Measurements from ENCODE around the gene KLRC4. TPM values are rescaled to one million over a fixed set of nuclear protein-coding genes. Genes with fewer than 3 reads are reported as not detected.

Gene KLRC4
- total RNA-seq, 2 donors from 2014 or later, result not detected

DNA sequence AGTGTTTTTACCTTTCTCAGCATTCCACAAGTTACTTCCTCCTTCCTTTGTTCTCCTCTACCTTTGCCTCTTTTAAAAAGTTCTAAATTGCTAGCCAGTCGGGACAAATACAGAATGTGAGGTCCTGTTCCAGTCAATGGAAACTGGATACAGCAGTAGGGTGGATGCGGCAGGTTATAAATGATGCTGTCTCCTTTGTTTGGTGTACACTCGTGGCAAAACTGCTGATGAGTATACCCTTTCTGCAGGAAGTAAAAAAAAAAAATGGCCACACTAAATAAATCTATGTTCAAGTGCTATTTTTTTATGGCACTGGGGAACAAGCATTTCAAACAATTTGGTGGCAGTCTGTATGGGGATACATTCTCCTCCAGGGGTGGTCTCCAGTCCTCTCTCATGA lies 47.2 kb downstream of the KLRC4 start:
- peaks cover 23% of the 10 kb centered on the region for H3K4me1 Mint-ChIP-seq
- Histone ChIP-seq H3K27ac (ENCODE audit: low read depth, low read length) (no peak overlapping the region), H3K9ac (ENCODE audit: extremely low read depth, low read length, poor library complexity, severe bottlenecking) (no peak overlapping the region), H3K4me1 (ENCODE audit: control insufficient read depth, insufficient read depth, low read length) (peaks cover 8% of the 10 kb centered on the region), H3K9me3 (ENCODE audit: control insufficient read depth, low read length) (peaks cover 47% of the 10 kb centered on the region), H3K4me3 (ENCODE audit: low read length) (no peak overlapping the region), H3K36me3 (ENCODE audit: control insufficient read depth, insufficient read depth, low read length) (no peaks in the 10 kb centered on the region), H3K27me3 (ENCODE audit: control insufficient read depth, insufficient read depth, low read length, poor library complexity, severe bottlenecking) (peaks cover 30% of the 10 kb centered on the region)
- TF ChIP-seq, protein P1, sequence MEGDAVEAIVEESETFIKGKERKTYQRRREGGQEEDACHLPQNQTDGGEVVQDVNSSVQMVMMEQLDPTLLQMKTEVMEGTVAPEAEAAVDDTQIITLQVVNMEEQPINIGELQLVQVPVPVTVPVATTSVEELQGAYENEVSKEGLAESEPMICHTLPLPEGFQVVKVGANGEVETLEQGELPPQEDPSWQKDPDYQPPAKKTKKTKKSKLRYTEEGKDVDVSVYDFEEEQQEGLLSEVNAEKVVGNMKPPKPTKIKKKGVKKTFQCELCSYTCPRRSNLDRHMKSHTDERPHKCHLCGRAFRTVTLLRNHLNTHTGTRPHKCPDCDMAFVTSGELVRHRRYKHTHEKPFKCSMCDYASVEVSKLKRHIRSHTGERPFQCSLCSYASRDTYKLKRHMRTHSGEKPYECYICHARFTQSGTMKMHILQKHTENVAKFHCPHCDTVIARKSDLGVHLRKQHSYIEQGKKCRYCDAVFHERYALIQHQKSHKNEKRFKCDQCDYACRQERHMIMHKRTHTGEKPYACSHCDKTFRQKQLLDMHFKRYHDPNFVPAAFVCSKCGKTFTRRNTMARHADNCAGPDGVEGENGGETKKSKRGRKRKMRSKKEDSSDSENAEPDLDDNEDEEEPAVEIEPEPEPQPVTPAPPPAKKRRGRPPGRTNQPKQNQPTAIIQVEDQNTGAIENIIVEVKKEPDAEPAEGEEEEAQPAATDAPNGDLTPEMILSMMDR (conservative IDR thresholded peaks at IDR 0.05), result no peak
- H3K27ac Mint-ChIP-seq, result no peak overlapping the region
- H3K4me3 Mint-ChIP-seq, result peak overlapping the region; percentile 14
- H3K9me3 Mint-ChIP-seq, result peaks cover 45% of the 10 kb centered on the region
- H3K27me3 Mint-ChIP-seq (ENCODE audit: insufficient read depth), result no peaks in the 10 kb centered on the region
- DNase-seq, result no peak
- H3K36me3 Mint-ChIP-seq (ENCODE audit: low read depth), result peaks cover 24% of the 10 kb centered on the region
- 81 to 100% methylated on average over 1 to 3 of the region's 3 CpGs for WGBS, 2 experiments (ENCODE audit: insufficient coverage in 1 of 2, insufficient read length in 1 of 2)

DNA sequence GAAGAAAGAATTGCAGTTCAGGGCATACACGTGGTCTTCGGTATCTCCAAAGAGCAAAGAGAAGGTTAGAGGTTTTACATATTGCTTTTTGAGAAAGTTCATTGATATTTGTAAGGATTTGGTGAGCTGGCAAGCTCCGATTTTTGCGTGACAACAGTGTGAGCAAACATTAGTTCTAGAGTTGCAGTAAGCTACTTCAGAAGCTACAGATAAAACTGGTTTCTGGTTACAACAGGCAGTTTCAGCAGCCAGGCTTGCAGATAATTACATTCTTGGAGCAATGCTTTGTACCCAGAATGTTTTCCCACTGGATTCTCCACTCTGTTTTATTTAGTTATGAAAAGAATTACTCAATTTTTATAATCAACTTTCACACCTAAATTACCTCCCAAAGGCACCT lies 47.9 kb downstream of the KLRC4 start:
- no peak overlapping the region for H3K4me3 Mint-ChIP-seq
- H3K36me3 Mint-ChIP-seq (ENCODE audit: low read depth), result peaks cover 21% of the 10 kb centered on the region
- H3K4me1 Mint-ChIP-seq, result peaks cover 23% of the 10 kb centered on the region
- Histone ChIP-seq H3K4me3 (ENCODE audit: low read length) (peak overlapping the region; percentile 51), H3K27me3 (ENCODE audit: control insufficient read depth, insufficient read depth, low read length, poor library complexity, severe bottlenecking) (peaks cover 29% of the 10 kb centered on the region), H3K9me3 (ENCODE audit: control insufficient read depth, low read length) (peaks cover 46% of the 10 kb centered on the region), H3K9ac (ENCODE audit: extremely low read depth, low read length, poor library complexity, severe bottlenecking) (no peak overlapping the region), H3K4me1 (ENCODE audit: control insufficient read depth, insufficient read depth, low read length) (peaks cover 8% of the 10 kb centered on the region), H3K27ac (ENCODE audit: low read depth, low read length) (no peak overlapping the region), H3K36me3 (ENCODE audit: control insufficient read depth, insufficient read depth, low read length) (no peaks in the 10 kb centered on the region)
- TF ChIP-seq, protein P1 (conservative IDR thresholded peaks at IDR 0.05), result no peak
- DNase-seq, result peak; percentile 44
- WGBS, 2 experiments (ENCODE audit: insufficient coverage in 1 of 2, insufficient read length in 1 of 2), result 66% methylated on average over 4 of the region's 4 CpGs; no CpG with 5 or more reads in 1 of the 2 experiments
- no peaks in the 10 kb centered on the region for H3K27me3 Mint-ChIP-seq (ENCODE audit: insufficient read depth)
- peaks cover 40% of the 10 kb centered on the region for H3K9me3 Mint-ChIP-seq
- peak overlapping the region; percentile 65 for H3K27ac Mint-ChIP-seq

DNA sequence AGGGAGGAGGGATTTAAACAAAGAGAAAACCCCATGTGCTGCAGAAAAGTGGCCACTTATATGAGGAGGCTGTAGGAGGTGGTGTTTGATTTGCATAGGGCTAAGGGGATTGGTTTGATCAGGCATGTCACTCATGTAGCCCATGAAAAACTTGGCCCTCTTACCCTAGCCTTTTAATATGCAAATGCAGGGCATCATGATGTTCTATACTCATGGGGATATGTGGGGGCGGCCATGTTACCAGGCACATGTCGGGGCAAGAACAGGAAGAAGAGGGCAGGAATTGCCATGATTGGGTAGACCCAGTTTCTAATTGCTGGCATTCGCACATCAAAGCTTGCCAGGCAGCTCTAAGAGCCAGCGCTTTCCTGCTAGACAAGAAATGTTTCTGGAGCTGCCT lies 48.5 kb downstream of the KLRC4 start:
- TF ChIP-seq, protein P1 (conservative IDR thresholded peaks at IDR 0.05), result no peak
- no peak overlapping the region for H3K27ac ChIP-seq (ENCODE audit: low read depth, low read length)
- peaks cover 23% of the 10 kb centered on the region for H3K4me1 Mint-ChIP-seq

More for the DNA sequence above, 48.5 kb downstream of the KLRC4 start:
- Histone ChIP-seq H3K27me3 (ENCODE audit: control insufficient read depth, insufficient read depth, low read length, poor library complexity, severe bottlenecking) (peaks cover 23% of the 10 kb centered on the region), H3K4me1 (ENCODE audit: control insufficient read depth, insufficient read depth, low read length) (peaks cover 8% of the 10 kb centered on the region), H3K4me3 (ENCODE audit: low read length) (peak overlapping the region; percentile 51), H3K36me3 (ENCODE audit: control insufficient read depth, insufficient read depth, low read length) (no peaks in the 10 kb centered on the region), H3K9ac (ENCODE audit: extremely low read depth, low read length, poor library complexity, severe bottlenecking) (no peak overlapping the region), H3K9me3 (ENCODE audit: control insufficient read depth, low read length) (peaks cover 49% of the 10 kb centered on the region)
- 83 to 89% methylated on average over 2 to 4 of the region's 4 CpGs for whole genome bisulfite sequencing, 2 experiments (ENCODE audit: insufficient coverage in 1 of 2, insufficient read length in 1 of 2)
- Mint-ChIP-seq H3K27ac (peak overlapping the region; percentile 27), H3K36me3 (ENCODE audit: low read depth) (peaks cover 21% of the 10 kb centered on the region), H3K9me3 (peaks cover 40% of the 10 kb centered on the region), H3K27me3 (ENCODE audit: insufficient read depth) (no peaks in the 10 kb centered on the region), H3K4me3 (peak overlapping the region; percentile 14)
- DNase-seq, result peak; percentile 54
